ENCODE measurements around the gene LCA5. TPM values are rescaled to one million over a fixed set of nuclear protein-coding genes. Genes with fewer than 3 reads are reported as not detected.

LCA5 gene
- total RNA-seq, 1 experiment from 2014 or later = 0.73 TPM

- intact Hi-C loops (cut with micrococcal nuclease) = no loop called here
- no peak for DNase-seq
- Histone ChIP-seq H3K4me2 (ENCODE audit: low read length) (no peak overlapping the region), H3K4me1 (ENCODE audit: insufficient read depth, low read length) (no peaks in the 10 kb centered on the region), H2AFZ (ENCODE audit: low read length) (no peak overlapping the region), H3K27ac (ENCODE audit: low read length) (no peak overlapping the region), H3F3A (ENCODE audit: low read length, unreplicated experiment) (no peaks in the 10 kb centered on the region), H4K20me1 (ENCODE audit: low read length) (no peaks in the 10 kb centered on the region), H3K9me3 (ENCODE audit: low read length) (no peaks in the 10 kb centered on the region), H3K27me3 (ENCODE audit: low read length) (no peaks in the 10 kb centered on the region), H3K79me2 (ENCODE audit: low read length) (no peaks in the 10 kb centered on the region), H3K9ac (ENCODE audit: low read length) (no peak overlapping the region), H3K36me3 (ENCODE audit: low read depth, low read length) (no peaks in the 10 kb centered on the region), H3K9me2 (replicated peaks; ENCODE audit: low read length) (no peaks in the 10 kb centered on the region), H3K4me3 (ENCODE audit: low read length) (no peak overlapping the region)
- ChIA-PET CTCF (no interaction called here), POLR2A (ENCODE audit: unreplicated experiment) (no interaction called here)
- no TSS peak for BruUV-seq (replicated peaks)
- no peak for ATAC-seq
- TF ChIP-seq EZH2 (IDR thresholded peaks at IDR 0.05; ENCODE audit: low read length, unreplicated experiment) (no peak), CTCF (conservative IDR thresholded peaks at IDR 0.05; ENCODE audit: low read depth, low read length) (no peak), EZH2phosphoT487 (IDR thresholded peaks at IDR 0.05; ENCODE audit: borderline replicate concordance, low read length) (no peak)
These were observed 22.5 kb upstream of the LCA5 start for GRCh38 chr6:79559706-79560105.

- POLR2A ChIA-PET (ENCODE audit: unreplicated experiment) = interaction anchor here (0.6 kb wide), 1 partner anchor 8 kb away, joined by 3 read pairs; no protein-coding TSS in a partner anchor
These were observed 20.6 kb upstream of the LCA5 start for GRCh38 chr6:79557673-79558467.

More at GRCh38 chr6:79557673-79558467, 20.6 kb upstream of the LCA5 start:
- Histone ChIP-seq H3K4me1 (ENCODE audit: insufficient read depth, low read length) (no peaks in the 10 kb centered on the region), H3K4me3 (ENCODE audit: low read length) (no peak overlapping the region), H3K9me3 (ENCODE audit: low read length) (no peaks in the 10 kb centered on the region), H3K79me2 (ENCODE audit: low read length) (no peaks in the 10 kb centered on the region), H3K27me3 (ENCODE audit: low read length) (no peaks in the 10 kb centered on the region), H4K20me1 (ENCODE audit: low read length) (no peaks in the 10 kb centered on the region), H3K9me2 (replicated peaks; ENCODE audit: low read length) (no peaks in the 10 kb centered on the region), H3K27ac (ENCODE audit: low read length) (no peak overlapping the region), H3K9ac (ENCODE audit: low read length) (no peak overlapping the region), H2AFZ (ENCODE audit: low read length) (no peak overlapping the region), H3K4me2 (ENCODE audit: low read length) (no peak overlapping the region), H3K36me3 (ENCODE audit: low read depth, low read length) (no peaks in the 10 kb centered on the region), H3F3A (ENCODE audit: low read length, unreplicated experiment) (no peaks in the 10 kb centered on the region)
- ATAC-seq (no peak), DNase-seq (no peak)
- intact Hi-C loops (cut with micrococcal nuclease) = no loop called here
- BruUV-seq (replicated peaks) = no TSS peak
- TF ChIP-seq EZH2phosphoT487 (IDR thresholded peaks at IDR 0.05; ENCODE audit: borderline replicate concordance, low read length) = no peak
- no peak for TF ChIP-seq EZH2 (IDR thresholded peaks at IDR 0.05; ENCODE audit: low read length, unreplicated experiment)
- TF ChIP-seq CTCF (conservative IDR thresholded peaks at IDR 0.05; ENCODE audit: low read depth, low read length) = no peak
- CTCF ChIA-PET = no interaction called here
